HPDE6-E6E7 (cell line): ENCODE measurements around the gene PIGO.

Source experiments
- DNase-seq: peaks from one replicate; pipeline ENCODE4 v3.0.0; 2011; ENCODE audit warnings: missing footprints; ENCODE audit errors: extremely low spot score

PIGO gene

GRCh38 chr9:35096035-35096849 is at the start of gene PIGO:
Gene PIGO (minus strand): TSS chr9:35096591. CDS start chr9:35095565, 1,026 bp downstream.
- DNase-seq, result peak; percentile 88

GRCh38 chr9:35142037-35142436 is 45.6 kb upstream of the PIGO start:
- DNase-seq, result no peak

DNA sequence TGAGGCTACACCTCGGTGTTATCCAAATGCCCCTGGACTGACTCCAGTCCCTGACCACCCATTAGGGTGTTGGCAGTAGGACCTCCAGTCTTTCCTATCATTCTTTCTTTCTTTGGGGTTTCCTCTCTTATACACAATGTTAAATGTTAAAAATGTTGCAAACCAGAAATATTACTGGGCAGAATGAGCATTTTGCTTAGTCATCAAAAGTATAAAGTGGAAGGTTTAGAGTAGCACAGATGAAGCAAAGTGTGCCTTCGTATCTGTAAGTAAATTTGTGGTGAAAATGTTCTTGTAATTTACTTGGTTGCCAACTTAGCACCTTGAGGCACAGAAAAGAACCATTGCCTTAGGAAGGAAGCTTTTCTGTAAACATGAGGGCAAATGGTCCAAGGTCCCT is 43.7 kb upstream of the PIGO start:
- DNase-seq, result no peak

DNA sequence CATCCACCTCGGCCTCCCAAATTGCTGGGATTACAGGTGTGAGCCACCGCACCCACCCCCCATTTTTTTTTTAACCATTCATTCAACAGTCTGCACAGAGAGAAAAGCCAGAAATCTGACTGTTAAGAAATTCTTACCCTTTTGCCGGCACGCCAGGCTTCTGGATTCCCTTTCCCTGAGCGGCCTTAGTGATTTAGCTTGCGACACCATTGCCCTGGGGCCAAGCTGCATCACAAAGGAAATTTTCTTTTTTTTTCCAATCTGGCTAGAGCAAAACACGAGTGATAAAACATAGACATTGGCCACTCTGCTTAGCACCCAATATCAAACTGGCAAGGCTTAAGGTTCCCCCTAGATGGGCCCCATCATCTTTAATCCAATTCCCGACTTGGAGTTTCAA is 40.5 kb upstream of the PIGO start:
- no peak for DNase-seq

DNA sequence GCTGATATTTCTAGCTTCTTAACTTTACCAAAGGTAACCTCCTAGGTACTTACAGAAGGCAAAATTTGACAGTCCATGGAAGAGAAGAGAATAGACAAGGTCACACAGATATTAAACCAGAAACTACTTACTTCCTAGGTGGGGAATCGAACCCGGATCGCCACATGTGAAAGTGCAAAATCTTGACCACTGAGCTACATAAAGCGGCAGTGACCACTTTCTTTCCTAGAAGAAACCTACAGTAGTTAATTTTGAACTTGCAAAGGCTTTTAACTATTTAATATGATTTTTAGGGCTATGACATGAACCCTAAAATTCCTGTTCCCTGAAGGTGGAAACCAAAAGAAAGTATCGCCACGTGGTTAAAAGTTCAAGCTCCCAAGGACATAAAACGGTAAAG is 39.6 kb upstream of the PIGO start:
- DNase-seq, result no peak

DNA sequence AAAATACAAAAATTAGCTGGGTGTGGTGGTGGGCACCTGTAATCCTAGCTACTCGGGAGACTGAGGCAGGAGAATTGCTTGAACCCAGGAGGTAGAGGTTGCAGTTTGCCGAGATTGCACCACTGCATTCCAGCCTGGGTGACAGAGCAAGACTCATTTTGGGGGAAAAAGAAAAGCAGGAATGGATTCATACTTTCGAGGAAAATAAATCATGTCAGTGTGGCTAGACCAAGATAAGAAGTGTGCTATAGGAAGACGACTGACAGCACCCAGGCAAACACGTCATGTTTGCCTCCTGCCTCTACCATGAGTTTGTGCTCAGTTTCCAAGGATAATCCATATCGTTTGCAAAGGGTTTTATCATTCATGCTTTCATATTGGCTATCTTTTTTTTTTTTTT is 38.5 kb upstream of the PIGO start:
- no peak for DNase-seq

DNA sequence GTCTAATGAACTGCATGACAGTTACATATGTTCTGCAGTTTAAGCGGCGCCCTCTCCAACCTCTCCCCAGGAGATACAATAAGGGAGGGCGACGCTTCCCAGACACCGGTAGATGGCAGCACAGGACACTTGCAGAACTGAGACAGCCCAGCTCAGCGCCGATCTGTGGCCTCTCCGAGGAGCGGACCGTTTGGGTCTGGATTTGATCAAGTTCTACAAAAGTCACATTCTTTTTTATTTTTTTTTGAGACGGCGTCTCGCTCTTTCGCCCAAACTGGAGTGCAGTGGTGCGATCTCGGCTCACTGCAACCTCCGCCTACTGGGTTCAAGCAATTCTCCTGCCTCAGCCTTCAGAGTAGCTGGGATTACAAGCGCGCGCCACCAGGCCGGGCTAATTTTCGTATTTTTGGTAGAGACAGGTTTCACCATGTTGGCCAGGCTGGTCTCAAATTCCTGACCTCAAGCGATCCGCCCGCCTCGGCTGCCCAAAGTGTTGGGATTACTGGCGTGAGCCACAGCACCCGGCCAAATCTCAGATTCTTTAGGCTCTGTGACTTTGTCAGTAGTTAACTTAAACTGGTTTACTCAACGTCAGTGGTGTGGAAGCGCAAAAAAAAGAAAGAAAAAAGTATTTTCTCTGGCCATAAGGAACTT is 20.6 kb upstream of the PIGO start:
- peak; percentile 89 for DNase-seq

GRCh38 chr9:35116539-35116897 is 20.1 kb upstream of the PIGO start:
- DNase-seq, result no peak

- DNase-seq, result peak; percentile 83
Measured at GRCh38 chr9:35115680-35116538, 19.5 kb upstream of the PIGO start, which contains the start of gene ATOSB. Gene ATOSB (minus strand): TSS chr9:35115862. CDS start chr9:35108274, 7,588 bp downstream.

- DNase-seq, result peak; percentile 61
Measured at GRCh38 chr9:35114840-35115628, 18.6 kb upstream of the PIGO start.

DNA sequence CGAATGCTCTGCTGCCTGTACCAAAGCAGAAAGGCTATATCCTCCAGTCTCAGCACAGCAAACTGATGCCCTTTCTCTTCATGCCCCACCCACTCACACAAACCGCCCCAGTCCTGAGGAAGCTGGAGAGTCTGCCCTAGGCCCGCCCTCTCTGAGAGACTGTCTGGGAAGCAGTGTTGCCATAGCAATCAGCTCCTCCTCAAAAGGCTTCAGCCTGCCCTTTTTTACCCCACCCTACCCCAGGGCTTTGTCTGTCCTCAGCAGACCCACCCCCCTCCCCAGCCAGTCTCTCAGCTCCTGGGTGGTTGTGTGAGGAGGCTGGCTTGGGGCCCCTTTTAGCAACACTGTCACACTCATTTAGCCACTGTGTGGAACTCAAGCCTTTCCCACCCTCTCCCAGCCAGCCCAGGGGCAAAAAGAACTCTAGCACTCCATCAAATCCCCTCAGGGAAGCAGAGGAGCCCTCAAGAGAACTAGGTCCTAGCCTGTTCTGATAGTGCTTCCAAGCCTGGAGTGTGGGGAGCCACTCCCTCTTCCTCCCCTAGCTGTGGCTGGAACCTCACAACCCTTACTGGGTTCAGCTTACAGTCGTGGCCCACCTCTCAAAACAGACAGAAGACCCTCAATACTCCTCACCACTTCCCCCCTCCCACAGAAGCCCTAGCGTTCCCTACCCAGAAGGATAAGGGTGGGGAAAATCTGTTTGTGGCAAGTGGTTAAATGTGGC is 17.9 kb upstream of the PIGO start:
- DNase-seq, result peak; percentile 86

DNA sequence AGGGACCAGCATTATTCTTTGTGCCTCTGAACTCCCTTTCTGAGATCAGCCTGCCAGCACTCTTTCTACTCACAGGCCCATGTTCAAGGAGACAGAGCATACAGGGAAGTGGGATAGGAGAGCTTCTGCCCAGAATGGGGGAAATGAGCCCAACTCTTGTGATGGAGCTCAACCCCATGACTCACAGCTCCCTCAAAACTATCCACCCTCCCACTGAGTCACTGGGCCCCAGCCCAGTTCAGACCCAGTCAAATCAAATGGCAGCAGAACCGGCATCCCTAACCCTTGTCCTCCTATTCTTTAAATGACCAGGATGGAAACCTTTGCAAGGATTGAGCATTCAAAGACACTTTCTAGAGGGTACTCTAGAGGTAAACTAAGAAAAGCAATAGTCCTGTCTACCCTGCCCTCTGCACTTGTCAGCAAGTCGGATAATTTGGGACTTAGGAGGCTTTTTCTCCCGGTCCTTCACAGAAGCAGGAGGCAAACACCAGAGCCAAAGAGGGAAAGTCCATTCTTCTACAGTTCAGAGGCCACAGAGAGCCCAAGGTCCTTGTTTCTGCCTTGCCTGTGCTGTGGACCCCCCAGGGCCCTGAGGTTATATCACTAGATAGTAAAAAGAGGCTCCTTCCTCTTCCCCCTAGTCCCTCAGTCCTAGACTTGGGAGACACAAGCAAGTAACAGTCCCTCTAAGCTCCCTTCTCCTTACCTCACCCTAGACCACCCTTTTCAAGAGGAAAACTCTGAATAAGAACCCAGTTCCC is 16.0 kb upstream of the PIGO start:
- no peak for DNase-seq

GRCh38 chr9:35111001-35111933 is 14.9 kb upstream of the PIGO start:
- peak; percentile 86 for DNase-seq

DNA sequence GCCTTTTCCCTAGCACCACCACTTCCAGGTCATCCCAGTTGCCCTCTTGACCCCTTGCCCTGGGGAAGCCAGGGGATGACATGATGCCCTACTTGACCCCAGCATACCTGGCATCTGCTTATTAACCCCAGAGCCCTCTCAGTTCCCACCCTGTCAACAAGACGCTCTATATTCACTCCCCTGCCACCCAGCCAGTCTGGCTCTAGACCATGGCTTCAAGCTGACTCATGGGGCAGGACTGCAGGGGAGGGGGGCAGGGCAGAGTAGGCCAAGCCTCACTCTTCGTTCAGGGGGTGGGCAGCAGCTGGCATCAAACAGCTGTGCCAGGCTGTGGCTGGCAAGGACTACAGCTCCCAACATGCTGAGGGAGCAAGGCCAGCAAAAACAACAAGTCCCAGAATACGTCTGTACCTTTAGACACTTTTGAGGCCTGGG is 14.0 kb upstream of the PIGO start:
- DNase-seq, result no peak

DNA sequence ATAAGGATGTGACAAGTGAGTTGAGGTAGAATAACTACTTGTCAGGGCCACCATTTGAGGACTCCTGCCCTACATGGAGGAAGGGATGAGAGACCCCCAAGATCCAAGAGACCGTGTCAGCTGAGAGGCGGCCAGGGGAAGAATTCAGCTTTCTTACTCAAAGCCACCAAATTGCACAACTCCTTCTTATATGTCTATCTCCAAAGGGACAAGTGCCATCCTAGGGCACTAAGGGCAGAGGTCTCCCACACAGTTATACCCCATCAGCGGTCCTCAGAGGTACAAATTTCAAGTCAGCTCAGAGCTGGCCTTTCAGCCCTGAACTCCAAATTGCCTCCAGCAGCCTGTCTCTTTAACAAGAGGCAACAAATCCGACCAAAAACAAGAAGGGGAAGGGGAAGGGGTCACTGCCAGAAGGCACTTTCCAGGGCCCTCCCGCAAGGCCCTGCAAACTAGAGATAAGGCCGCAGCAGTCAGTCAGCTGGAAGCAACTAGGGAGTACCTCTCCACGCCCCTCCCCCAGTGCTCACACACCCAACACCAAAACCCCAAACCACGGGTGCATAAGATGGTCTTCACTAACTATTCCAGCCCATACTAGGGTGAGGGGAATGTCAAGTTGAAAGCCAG is 12.7 kb upstream of the PIGO start:
- DNase-seq, result no peak

GRCh38 chr9:35108461-35108860 is 12.1 kb upstream of the PIGO start:
- no peak for DNase-seq

DNA sequence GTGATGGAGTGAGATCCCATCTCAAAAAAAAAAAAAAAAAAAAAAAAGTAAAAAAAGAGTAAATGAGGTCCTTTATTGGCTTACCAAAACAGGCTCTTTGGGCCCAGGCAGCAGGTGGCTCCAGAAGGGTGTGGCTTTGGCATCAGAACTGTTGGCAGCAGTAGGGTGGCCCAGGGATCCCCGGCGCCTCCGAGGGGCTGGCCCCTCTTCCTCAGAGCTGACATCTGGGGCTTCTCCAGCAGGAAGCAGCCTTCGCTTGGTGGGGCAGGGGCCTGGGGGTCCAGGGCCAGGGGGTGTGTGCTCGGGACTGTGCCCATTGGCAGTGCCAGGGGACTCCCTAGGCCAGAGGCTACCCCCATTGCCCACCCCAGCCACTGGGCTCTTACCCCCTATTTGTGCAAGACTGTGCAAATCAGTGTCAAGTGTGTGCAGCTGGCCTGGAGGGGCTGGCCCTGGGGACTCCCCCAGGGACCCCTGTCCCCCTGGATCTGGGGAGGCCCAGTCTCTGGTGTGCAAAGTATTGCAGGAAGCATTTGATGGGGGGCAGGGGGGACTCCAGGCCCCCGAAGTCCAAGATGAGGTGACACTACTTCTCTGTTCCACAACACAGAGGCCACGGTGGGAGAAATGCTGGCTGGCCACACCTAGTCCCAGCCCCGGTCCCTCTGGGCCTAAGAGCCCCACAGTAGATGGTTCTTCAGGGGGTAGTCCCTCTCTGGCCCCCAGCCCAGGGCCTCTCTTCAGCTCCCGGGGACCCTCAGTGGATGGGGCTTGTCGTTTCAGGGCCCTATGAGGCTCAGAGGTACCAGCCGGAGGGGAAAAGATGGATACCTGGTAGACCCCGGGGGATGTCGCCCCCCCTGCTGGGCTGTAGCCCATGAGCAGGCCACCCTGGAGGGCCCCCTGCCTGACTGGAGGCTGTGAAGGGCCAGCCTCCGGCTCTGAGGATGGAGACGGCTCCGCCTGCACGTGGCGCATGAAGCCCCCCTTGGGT is 11.2 kb upstream of the PIGO start:
- no peak for DNase-seq
